Stimulated activated CD4-positive, alpha-beta T cell treated with anti-CD3 and anti-CD28 coated beads, Interleukin-2, amount 100 ng/mL, for 24 hours (primary cell): ENCODE data around the gene DNAH11.

Source experiments
- DNase-seq, 2 donors: peaks; one replicate each; pipeline ENCODE4 v3.0.0-alpha.2; 2020

Gene DNAH11

GRCh38 chr7:21550076-21550475, 7.2 kb downstream of the DNAH11 start:
- no peak for DNase-seq

GRCh38 chr7:21550821-21551531, 8.1 kb downstream of the DNAH11 start:
- DNase-seq = no peak

GRCh38 chr7:21562385-21562784, 19.5 kb downstream of the DNAH11 start:
- DNase-seq = no peak

DNA sequence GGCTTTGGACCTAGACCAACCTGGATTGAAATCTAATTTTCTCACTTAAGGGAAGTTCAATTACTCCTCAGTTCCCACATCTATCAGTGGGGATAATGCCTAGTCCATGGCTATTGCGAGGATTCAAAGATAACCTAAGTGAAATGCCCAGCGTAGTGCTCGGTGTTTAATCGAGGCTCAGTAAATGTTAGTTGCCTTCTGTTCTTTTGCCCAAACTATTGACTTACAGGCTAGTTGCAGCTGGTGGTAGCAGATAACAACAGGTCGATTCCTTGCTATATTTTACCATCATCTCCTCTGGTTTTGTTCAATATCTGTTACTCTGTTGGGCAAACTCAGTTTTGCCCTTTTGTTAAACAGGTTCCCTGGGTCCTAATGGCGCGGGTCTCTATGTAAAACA, 22.8 kb downstream of the DNAH11 start:
- DNase-seq = no peak

DNA sequence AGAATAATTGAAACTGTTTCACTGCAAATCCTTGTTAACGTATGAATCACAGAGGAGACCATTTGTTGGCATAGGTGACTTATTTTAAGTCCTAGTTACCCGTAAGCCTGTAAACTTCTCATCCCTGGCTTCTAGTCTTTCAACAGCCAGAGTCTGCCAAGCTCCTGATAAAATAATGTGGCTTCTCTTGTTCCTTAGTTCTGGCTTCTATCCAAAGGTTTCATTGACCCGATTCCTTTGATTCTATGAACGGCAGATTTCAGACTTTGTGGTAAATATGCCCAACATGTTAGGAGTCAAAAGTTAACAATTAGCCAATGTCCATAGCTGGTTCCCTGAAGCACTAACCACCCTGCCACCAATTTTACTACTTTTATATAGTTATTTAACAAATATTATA, 23.3 kb downstream of the DNAH11 start:
- no peak for DNase-seq

GRCh38 chr7:21568762-21569161, 25.9 kb downstream of the DNAH11 start:
- no peak for DNase-seq

GRCh38 chr7:21572331-21573313, 29.8 kb downstream of the DNAH11 start:
- no peak for DNase-seq

- no peak for DNase-seq
Observed at GRCh38 chr7:21579341-21580072, 36.7 kb downstream of the DNAH11 start.

DNA sequence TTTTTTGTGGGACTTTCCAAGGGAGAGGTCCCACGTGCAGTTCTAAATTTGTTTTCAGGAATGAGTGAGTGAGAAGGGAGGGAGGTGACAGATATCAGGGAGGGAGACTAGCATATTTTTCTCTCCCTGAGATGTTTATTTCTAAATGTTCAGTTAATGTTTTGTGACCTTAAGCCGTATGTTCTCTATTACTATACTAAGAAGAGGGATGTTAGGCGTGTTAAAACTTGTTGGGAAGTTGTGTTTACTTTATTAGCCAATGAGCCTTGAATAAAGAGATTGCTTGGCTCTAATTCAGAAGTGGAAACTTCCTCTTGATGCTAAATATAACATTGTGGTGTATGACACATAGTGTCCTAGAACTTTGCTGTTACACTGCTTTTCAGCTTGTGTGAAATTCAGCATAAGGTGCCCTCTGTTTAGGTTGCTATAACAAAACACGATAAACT, 37.3 kb downstream of the DNAH11 start:
- DNase-seq = no peak

DNA sequence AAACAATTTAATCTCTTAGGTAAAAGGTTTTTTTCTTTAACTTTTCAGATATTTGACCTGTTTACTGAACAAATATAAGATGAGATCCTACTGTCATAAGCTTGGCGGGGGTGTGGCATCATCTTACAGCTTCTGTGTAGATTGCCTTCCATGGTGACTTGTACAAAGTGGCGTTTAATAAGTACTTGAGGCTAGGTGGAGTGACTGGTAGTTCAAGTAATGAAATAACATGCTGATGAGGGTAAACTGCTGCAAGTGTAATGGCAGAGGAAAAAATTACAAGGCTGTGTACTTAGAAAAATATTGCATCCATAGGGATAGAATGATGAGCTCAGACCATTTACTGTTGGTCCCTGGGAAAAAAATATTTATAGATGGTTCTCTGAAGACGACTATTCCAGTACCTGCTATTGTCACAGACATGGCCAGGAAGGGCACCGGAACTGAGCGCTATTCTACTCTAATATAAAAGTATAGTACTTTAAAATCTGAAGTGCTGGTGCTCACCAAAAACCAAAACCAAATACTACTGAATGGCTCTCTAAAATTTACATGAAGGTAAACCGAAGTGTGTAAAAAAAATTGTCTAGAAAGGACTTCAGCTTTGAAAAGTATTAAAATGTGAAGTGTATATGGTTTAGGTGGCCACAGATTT, 42.4 kb downstream of the DNAH11 start:
- DNase-seq = no peak

DNA sequence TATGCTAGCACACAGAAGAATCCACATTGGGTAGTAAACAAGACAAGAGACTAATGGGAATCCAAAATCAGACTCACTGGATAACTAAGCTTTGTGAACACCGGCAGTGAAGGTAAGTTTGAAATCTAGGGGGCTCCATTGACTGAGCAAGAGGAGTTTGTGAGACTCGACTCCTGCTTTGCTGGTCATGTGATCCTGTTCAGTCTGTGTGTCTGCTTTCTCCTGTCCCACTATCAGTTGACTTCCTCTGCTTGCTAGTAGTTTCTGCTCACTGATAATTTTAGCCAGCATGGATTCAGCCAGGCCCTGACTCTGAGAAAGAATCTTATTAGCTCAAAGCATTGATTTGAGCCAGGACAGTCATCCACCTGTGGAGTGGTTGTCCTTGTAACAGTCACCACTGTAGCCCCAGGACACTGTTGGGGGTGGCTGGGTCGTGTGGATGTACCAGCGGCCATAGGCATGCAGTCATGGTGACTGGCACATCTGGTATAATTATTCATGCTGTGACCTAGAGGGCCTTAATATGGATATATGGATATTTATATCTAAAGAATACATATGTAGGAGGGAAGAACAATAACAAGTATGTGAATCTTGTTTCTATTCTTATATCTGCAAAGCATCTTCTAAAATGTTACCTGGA, 44.4 kb downstream of the DNAH11 start:
- DNase-seq = no peak

DNA sequence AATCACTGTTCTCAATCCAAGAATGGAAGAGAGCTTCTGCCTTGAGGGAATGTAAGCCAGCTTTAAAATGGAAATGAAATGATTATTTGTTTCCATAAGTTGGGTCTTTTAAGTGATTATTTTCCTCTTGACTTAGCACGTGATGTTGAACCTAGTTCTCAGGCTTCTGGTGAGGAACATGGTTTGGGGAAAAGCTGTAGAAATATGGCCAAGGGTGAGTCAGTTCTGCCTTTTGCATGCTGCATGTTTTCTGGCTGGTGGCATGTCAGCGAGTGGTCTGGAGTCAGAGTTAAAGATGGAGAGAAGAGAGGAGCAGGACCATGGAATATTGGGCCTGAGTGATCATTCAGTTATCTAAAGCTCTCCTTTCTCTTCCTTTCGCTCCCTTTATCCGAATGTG, 54.0 kb downstream of the DNAH11 start:
- no peak for DNase-seq

DNA sequence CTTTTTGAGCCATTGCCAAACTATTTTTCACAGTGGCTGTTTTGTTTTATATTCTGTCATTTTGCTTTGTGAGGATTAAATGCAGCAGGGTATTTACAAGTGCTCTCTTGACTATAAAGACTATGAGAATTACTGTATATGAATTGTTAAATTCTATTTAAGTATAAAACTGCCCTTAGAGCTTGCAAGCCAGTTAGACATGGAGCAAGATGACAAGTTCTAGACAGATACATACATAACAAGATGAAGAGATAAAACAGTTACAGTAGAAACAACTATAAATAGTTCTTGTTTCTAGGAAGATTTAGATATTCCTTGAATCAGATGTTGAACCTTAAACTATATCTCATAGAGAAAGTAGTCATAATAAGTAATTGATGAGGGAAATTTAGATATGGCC, 60.6 kb downstream of the DNAH11 start:
- no peak for DNase-seq

- DNase-seq = no peak
Observed at GRCh38 chr7:21603972-21604749, 61.3 kb downstream of the DNAH11 start.

- no peak for DNase-seq
Observed at GRCh38 chr7:21605008-21605585, 62.3 kb downstream of the DNAH11 start.

DNA sequence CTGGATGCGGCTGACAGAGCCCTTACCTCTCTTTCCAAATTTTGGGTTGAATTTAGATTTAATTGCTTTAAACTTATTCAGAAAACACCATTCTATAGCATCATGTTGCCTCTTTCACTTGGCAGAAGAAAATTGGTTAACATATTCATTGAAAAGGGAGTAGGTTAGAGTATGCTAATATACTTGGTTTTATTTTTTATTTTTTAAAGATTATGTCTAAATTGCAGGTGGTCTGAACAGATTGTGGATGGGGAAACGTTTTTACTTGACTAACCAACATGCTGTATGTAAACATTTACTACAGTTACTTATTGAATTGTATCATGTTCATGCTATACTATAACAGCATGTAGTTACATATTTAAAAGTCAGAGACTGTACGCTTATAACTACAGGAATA, 65.6 kb downstream of the DNAH11 start:
- DNase-seq = no peak

DNA sequence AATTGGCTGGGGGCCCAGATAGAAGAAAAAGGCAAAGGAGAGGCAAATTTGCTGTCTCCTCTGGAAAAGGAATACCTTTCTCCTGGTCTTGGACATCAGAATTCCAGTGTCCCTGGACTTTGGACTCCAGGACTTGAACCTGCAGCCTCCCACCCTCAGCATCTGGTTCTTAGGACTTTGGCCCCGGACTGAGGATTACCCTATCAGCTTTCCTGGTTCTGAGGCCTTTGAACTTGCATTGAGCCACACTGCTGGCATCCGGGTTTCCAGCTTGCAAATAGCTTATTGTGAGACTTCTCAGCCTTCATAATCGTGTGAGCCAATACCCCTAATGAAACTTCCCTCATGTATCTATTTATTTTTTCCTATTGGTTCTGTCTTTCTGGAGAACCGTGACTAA, 68.3 kb downstream of the DNAH11 start:
- DNase-seq = no peak

DNA sequence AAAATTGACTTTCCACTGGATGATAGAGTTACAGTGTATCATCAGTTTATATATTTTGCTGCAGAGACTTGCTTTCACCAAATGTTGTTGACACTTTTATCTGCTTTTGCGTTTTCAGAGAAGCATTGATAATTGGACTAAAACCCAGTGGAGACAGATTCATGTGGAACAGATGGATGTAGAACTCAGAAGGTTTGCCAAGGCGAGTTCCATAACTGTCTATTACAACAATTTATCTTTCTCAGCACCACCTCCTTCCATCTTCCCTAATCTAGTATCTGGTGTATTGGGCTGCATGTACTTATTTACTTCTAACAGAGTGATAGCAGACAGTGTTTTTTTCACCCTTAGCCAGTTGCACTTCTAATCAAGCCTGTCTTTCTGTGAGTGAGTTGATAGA, 73.3 kb downstream of the DNAH11 start:
- DNase-seq = no peak

GRCh38 chr7:21616796-21617436, 74.1 kb downstream of the DNAH11 start:
- DNase-seq = no peak

GRCh38 chr7:21617513-21617912, 74.7 kb downstream of the DNAH11 start:
- no peak for DNase-seq
